Measurements from ENCODE around the gene ORM1.

DNA sequence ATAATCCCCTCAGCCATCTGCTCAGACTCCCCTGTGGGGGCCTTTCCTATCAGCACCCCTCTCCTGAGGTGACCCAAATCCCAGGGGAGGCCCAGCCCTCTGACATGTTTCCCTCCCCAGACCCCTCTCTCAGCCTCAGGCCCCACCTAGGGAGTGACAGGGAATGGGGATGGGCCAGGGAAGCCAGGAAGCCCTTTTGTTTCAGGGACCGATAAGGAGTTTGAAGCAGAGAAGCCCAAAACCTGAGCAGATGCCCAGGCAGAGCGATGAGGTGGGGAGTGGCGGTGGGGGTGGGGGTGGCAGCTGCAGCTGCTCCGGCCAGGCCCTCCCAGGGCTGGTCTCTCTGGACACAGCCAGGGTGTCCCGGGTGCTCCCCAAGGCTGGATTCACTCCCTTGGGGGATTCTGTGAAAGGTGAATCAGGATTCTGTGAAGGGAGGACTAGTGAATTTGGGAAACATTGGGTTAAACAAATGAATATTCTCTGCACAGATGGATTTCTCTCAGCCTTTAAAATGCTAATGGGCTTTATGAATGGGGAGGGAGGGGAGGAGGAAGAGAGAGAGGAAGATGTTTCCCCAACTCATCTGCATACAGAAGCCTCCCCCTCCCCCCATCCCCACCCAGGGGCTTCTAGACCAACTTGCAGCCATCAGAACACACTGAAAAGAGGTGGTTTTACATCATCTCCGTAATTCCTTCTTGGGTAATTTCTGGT, 47.5 kb downstream of the ORM1 start:
- TF ChIP-seq, protein P1, sequence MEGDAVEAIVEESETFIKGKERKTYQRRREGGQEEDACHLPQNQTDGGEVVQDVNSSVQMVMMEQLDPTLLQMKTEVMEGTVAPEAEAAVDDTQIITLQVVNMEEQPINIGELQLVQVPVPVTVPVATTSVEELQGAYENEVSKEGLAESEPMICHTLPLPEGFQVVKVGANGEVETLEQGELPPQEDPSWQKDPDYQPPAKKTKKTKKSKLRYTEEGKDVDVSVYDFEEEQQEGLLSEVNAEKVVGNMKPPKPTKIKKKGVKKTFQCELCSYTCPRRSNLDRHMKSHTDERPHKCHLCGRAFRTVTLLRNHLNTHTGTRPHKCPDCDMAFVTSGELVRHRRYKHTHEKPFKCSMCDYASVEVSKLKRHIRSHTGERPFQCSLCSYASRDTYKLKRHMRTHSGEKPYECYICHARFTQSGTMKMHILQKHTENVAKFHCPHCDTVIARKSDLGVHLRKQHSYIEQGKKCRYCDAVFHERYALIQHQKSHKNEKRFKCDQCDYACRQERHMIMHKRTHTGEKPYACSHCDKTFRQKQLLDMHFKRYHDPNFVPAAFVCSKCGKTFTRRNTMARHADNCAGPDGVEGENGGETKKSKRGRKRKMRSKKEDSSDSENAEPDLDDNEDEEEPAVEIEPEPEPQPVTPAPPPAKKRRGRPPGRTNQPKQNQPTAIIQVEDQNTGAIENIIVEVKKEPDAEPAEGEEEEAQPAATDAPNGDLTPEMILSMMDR (IDR thresholded peaks at IDR 0.05; ENCODE audit: low read length): no peak
- no peak for TF ChIP-seq EZH2 (optimal IDR thresholded peaks at IDR 0.05; ENCODE audit: low read depth, low read length)
